ENCODE results near the gene SFSWAP.

- TF ChIP-seq CTCF (IDR thresholded peaks at IDR 0.05) (no peak), POLR2A (IDR thresholded peaks at IDR 0.05) (peak in 2 of 4 donors; percentile 43 to 71)
These were observed at the start of gene SFSWAP for GRCh38 chr12:131710464-131711457.
